GM15510 (cell line): Measurements from ENCODE around the gene PAN3.

Source experiments
- POLR2A ChIP-seq: IDR thresholded peaks from 3 replicates; pipeline ENCODE4 v1.6.1; 2011; ENCODE audit warnings: borderline replicate concordance; ENCODE audit not compliant: insufficient read length; ENCODE audit errors: extremely low read depth

PAN3 gene

DNA sequence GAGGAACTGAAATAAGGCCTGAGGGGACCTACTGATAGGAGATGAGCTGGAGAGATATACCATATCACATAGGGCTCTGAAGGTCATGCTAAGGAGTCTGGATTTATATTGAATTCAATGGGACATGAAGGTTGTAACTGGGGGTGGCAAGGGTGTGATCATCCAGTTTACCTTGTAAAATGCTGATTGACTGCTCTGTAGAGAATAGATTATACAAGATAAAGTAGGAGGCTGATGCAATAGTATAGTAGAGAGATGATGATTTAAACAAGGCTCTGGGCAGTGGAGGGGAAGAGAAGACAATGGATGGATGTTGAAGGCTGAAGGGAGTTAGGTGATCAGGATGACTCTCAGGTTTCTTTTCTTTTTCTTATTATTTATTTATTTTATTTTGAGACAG lies 18.0 kb upstream of the PAN3 start:
- TF ChIP-seq POLR2A = no peak

DNA sequence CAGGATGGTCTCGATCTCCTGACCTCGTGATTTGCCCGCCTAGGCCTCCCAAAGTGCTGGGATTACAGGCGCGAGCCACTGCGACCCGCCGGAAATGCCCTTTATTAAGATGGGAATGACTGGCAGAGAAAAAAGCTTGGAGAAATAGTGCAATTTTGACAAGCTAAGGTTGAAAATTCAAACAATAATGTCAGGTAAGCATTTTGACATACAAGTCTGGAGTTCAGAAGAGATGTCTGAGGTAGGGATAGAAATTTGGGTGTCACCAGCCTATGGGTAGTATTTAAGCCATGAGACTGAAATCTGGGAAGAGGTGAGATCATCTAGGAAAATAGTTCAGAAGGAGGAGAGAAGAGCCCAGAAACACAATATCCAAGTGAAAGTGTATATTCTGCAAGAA lies 17.1 kb upstream of the PAN3 start:
- no peak for TF ChIP-seq POLR2A

DNA sequence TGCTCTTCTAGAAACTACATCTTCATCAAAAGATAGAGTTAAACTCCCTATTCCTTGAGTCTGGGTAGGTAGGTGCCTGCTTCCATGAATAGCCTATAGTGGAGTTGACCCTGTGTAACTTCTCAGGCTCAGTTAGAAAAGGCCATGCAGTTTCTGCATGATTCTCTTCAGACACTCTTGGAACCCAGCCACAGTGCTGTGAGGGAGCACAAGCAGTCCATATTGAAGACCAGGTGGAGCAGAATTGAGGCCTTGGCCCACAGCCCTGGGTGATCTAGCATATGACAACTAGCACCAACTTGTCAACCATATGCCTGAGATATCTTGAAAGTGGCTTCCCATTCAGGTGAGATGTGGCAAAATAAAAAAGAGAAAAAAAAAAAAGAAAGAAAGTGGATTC lies 10.3 kb upstream of the PAN3 start:
- TF ChIP-seq POLR2A = no peak

DNA sequence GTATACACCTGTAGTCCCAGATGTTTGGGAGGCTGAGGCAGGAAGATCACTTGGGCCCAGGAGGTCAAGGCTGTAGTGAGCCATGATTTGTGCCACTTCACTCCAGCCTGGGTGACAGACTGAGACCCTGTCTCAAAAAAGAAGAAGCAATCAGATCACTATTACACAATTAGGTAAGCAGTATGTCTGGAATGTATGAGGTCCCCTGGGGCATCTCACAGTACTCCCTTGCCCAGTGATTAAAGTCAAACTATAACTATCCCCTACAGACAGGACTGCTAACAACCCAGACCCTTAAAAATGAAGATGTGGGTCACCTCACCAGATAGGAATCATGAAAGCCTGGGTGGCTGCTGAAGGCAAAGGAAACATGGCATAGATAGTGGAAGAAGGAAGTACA lies 9.4 kb upstream of the PAN3 start:
- TF ChIP-seq POLR2A = no peak

DNA sequence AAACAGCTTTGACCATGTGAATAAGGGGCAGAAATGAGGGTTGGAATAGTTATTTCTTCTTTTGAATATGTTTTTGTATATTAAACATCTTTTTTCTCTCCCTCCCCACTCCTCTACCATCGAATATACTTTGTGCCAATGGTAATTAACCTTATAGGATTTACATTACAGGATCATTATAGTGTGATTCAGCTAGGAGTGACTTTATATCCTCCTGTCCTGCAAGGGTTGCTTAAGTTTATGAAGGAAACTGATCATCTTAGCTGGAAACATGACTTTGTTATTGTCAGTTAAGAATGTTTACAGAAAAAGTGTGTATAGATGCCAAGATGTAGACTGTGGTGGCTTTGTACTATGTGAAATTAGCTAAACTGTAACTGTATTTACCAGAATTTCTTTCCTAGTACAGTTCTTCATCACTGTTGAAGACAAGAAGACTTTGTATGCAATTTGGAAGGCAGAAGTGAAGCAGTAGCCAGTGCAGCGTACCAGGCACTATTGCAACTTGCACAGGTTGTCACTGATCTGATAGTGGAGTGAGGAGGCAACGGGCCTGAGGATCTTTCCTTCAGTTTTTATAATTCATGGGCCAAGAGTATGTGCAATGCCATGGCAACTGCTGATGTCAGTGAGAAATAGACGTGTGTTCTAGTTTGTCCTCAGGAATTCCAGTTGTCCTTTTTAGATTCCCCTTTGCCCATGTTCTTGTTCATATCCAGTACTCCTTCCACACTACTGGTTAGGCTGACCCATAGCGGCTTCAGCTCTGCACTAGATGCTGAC lies 8.2 kb upstream of the PAN3 start:
- TF ChIP-seq POLR2A = no peak

DNA sequence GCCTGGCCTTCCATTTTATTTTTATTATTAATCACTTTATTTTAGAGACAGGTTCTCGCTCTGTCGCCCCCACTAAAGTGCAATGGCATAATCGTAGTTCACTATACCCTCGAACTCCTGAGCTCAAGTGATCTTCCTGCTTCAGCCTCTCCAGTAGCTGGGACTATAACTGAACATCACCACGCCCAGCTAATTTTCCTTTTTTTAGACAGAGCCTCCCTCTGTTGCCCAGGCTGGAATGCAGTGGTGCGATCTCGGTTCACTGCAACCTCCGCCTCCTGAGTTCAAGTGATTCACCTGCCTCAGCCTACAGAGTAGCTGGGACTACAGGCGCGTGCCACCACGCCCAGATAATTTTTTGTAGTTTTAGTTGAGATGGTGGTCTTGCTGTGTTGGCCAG lies 6.7 kb upstream of the PAN3 start:
- no peak for TF ChIP-seq POLR2A

DNA sequence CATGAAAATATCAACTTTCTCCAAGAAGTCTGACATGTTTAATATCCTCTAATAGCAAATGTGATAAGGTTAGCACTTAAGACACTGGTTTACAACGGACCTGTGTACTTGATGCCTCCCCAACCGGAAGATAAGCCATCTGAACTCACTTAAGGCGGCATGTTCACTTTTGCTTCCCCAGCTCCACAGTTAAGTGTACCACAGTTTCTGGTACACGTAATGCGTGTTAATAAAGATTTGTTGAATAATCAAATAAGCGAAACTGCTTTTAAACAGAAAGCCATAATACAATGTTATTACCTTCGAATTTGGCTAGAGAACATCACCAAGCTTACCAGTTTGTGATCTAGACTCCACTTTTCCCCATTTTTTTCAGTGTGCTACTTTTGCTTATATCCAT lies 1.4 kb upstream of the PAN3 start:
- no peak for TF ChIP-seq POLR2A

DNA sequence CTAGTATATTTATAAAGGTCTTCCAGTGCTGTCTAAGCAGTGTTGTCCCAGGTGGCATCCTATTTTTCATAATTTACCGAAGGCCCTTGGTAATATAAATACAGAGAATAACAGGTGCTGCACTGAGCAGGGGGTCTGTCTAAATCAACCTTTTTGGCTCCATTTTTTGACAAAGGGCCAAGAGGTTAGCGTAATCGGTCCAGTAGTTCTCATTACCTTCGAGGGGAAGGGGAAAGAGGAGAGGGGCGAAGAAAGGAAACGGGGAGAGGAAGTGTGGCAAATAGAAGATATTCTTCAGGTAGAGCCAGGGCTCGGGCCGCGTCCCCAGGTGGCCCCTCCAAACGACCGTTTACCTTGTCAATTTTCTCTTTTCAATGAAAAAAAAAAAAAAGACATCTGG lies 749 bp upstream of the PAN3 start:
- no peak for TF ChIP-seq POLR2A

DNA sequence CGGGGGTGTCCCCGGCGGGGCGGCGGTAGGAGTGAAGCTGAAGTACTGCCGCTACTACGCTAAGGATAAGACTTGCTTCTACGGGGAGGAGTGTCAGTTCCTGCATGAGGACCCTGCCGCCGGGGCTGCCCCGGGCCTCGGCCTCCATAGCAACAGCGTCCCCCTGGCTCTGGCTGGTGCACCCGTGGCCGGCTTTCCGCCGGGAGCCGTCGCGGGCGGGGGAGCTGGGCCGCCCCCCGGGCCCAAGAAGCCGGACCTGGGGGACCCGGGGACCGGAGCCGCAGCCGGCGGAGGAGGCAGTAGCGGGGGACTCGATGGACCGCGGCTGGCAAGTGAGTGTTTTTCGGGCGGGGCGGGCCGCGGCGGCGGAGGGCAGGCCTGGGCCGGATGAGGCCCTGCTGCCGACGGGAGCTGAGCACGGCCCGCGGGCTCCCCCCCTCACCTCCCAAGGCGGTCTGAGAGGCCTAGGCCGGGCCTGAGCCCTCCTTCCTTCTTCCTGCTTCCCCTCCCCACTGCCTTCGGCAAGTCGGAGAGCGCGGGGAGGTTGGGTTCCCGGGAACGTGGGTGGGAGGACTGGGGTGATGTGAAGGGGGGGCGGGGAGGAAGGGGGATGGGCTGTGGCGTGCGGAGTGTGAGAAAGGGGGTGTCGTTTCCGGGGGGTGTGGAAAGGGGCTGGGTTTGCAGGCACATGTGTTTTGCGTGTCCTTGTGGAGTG lies 568 bp downstream of the PAN3 start:
- peak; percentile 78 for TF ChIP-seq POLR2A

DNA sequence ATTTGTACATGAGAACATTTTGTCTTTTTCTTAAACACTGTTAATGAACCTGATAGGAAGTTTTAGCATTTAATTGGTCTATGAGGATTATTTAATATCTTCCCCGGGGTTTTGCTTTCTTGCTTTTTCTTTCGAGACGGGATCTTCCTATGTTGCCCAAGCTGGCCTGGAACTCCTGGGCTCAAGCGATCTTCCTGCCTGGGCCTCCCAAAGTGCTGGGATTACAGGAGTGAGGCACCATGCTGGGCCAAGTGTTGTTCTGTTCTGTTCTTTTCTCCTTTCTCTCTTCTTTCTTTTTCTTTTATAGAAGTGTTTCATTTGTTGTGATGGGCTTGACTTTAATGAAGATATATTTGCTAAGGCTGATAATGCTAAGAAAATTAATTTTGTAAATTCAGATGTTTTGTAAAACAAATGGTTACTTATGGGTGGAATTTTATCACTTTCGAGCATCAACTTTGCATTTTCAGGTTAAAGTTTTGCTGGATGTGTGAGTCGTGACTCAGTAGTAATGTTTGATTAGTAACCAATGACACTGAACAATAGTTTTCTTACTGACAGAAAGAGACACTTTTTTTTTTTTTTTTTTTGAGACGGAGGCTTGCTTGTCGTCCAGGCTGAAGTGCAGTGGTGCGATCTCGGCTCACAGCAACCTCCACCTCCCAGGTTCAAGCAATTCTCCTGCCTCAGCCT lies 2.2 kb downstream of the PAN3 start:
- no peak for TF ChIP-seq POLR2A

DNA sequence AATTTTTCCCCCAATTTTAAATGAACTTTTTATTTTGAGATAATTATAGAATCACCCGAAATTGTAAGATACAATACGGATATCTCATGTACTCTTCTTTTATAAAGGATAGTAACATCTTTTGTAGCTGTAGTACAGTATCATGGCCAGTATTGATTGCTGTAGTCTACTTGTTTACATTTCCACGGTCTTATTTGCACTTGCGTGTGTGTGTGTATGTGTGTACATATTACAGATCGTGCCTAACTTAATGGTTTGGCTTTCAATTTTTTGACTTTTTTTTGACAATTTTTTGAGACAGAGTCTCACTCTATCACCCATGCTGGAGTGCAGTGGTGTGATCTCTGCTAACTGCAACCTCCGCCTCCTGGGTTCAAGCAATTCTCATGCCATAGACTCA lies 6.7 kb downstream of the PAN3 start:
- TF ChIP-seq POLR2A = no peak

DNA sequence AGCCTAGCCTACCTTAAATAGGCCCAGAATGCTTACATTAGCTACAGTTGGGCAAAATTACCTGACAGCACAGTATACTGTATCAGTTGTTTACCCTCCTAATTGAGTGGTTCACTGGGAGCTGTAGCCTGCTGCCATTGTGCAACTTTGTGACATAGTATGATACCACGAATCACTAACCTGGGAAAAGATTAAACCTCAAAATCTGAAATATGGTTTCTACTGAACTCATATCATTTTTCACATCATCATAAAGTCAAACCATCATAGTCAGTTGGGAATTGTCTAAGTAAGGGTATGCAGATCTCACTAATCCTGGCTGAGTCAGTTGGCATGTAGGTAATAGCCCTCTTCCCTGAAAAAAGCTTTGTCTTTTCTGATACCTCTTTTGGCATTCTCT lies 9.2 kb downstream of the PAN3 start:
- no peak for TF ChIP-seq POLR2A

DNA sequence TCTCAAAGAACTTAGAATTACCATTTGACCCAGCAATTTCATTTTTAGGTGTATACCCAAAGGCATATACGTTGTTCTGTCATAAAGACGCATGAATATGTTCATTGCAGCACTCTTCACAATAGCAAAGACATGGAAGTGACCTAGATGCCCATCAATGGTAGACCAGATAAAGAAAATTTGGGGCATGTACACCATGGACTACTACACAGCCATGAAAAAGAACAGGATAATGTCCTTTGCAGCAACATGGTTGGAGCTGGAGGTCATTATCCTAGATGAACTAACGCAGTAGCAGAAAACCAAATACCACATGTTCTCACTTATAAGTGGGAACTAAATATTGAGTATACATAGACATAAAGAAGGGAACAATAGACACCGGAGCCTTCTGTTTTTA lies 20.7 kb downstream of the PAN3 start:
- TF ChIP-seq POLR2A = no peak

DNA sequence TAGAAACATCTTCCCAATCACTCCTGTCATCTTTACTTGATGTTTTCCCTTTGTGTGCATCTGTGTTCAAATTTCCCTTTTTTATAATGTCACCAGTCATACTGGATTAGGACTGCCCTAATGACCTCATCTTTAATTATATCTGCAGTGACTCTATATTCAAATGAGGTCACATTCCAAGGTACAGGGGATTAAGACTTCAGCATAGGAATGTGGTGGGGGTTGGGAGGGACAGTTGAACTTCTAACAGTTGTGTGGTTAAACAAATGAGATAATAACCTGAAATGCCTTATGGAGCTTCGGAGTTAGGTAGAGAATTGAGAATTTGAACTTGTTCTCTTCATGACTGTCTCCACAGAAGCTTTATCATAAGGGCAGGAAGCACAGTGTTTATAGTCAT lies 23.0 kb downstream of the PAN3 start:
- TF ChIP-seq POLR2A = no peak

DNA sequence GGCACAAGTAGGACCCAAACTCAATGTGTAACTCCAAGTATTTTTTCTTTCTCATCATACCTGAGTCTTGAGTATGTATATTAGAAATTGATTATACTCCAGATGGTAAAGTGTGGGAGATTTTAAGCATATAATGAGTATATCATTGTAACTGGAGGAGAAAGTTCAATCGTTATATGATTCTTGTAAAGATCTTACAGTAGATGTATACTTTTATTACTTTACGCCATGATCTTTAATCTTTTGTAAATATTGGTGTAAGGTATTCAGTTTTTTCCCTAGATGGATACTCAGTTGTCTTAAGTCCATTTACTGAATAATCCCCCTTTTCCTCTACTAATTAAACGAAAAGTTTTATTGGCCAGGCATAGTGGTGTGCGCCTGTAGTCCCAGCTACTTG lies 25.2 kb downstream of the PAN3 start:
- TF ChIP-seq POLR2A = no peak

DNA sequence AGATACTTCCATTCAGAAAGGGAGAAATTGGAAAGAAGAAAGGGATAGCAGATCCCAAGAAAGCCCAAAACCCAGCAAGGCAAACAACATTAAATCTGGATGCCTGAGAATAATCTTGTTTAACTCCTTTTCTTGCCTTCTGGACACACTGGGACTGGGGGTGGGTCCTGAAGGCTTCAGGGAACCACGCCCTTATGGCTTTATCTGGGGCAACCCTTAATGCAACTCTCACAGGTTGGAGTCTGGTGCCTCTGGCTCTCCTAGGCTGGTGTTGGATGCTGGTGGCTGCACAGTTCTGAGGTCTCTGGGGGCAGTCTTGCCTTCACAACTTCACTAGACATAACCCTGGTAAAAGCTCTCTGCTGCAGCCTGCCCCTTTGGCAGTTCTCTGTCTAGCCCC lies 27.9 kb downstream of the PAN3 start:
- no peak for TF ChIP-seq POLR2A
